Fibroblast of peridontal ligament (primary cell): ENCODE data around the gene CDCA5.

Experiments
- DNase-seq: peaks from one replicate; pipeline ENCODE4 v3.0.0-alpha.2; 2010; ENCODE audit errors: extremely low read depth

Gene CDCA5

GRCh38 chr11:65045061-65045460, 38.8 kb downstream of the CDCA5 start:
- DNase-seq, result no peak

DNA sequence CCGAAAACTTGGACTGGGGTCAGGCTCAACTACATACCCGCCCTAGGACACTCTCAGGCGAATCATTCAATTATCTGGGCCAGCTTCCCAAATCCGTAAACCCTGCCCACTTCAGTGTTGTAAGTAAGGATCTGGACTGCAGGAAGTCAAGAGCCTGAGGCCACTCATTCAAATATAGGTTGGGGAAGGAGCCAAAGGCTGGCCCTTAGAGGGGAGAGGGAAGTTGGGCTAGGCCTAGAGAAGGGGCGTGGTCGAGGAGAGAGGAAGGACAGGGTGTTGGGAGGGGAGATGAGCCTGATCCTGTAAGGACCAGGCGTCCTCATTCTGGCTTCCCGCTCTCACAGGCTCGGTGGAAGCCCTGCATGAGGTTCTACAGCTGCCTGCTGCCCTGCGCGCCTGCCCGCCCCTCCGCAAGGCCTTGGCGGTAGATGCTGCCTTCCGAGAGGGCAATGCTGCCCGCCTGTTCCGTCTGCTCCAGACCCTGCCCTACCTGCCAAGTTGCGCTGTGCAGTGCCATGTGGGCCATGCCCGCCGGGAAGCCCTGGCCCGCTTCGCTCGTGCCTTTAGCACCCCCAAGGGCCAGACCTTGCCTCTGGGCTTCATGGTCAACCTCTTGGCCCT, 39.8 kb downstream of the CDCA5 start:
- DNase-seq, result peak; percentile 63

- no peak for DNase-seq
Observed at GRCh38 chr11:65042891-65043290, 40.9 kb downstream of the CDCA5 start.

DNA sequence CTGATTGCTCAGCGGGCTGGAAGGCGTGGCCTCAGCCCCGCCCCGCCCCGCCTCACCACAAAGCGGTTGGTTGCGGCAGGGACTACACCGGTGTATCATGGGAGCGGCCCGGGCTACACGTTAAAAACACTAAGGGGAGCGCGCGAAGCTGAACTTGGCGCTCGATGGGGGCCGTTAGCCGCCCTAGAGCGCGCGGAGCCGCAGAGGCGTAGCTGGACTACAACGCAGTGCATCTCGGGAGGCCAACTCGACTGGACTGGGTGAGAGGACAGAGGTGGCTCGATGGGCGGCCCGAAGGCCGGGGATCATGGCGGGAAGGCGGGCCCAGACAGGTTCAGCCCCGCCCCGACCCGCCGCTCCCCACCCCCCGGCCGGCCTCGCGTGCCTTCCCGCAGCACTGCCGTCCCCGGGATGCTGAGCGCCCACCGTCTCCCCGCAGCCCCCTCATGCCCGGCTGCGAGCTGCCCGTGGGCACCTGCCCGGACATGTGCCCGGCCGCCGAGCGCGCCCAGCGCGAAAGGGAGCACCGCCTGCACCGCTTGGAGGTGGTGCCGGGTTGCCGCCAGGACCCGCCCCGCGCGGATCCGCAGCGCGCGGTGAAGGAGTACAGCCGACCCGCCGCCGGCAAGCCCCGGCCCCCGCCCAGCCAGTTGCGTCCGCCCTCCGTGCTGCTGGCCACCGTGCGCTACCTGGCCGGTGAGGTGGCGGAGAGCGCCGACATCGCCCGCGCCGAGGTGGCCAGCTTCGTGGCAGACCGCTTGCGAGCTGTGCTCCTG, 42.8 kb downstream of the CDCA5 start, which contains the start of gene SAC3D1:
TSS of gene SAC3D1 (plus strand) at position 364 of the 776 bp plus-strand sequence. CDS start at position 447, 83 bp downstream.
- DNase-seq, result peak; percentile 88

DNA sequence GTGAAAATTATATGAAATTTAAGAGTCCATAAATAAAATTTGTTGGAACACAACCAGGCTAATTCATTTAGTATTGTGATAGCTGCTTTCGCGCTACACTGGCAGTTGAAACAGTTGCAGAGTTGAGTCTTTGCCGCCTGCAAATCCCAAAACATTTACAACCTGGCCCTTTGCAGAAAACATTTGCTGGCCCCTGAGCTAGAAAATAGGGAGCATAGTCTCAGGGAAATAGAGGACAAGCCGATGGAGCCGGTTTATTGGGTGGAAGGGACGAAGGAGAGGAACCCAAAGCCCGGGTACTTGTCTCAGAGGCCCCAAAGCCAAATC, 43.4 kb downstream of the CDCA5 start:
- DNase-seq, result no peak

GRCh38 chr11:65036931-65037330, 46.9 kb downstream of the CDCA5 start:
- no peak for DNase-seq

GRCh38 chr11:65035579-65035978, 48.3 kb downstream of the CDCA5 start:
- DNase-seq, result no peak

DNA sequence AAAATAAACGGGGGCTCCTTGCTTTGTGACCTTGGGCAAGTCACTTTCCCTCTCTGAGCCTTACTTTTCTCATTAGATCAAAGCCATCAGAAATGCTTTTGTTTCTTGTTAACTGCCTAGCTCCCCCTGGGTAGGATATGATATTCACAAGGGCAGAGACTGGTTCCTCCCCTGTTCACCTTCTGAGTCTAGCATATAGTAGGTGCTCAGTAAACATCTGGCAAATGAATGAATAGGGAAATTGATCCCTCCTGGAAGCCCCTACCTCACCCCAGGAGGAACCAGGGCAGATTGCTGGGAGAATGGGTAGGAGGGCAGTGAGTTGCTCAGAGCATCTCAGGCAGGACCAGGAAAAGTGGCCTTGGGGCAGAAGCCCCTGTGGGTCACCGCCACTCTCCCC, 49.4 kb downstream of the CDCA5 start:
- DNase-seq, result no peak

- DNase-seq, result no peak
Observed at GRCh38 chr11:65032216-65032615, 51.6 kb downstream of the CDCA5 start.
